Tibial artery (tissue), 4 donors: ENCODE results near the gene CLHC1.
A peak's percentile ranks its signal among the peaks of the same experiment; 100 is the strongest.

Experiments used
- DNase-seq, 2 donors: peaks; one replicate each; pipeline ENCODE4 v3.0.0-alpha.2; 2019
- H3K27ac ChIP-seq, 2 donors: fragments of 200-600 bp; sonication (generic) in 1 of 2; 1 replicate in 1 of 2; 2 replicates in 1 of 2; pipeline ENCODE4 v1.5.1; 2018 to 2019; ENCODE audit warnings: mild to moderate bottlenecking in 1 of 2
- H3K27me3 ChIP-seq, 2 donors: fragments of 200-600 bp; sonication (generic) in 1 of 2; one replicate each; pipeline versions ENCODE4 v1.5.1 to v1.6.0; 2016 to 2019
- H3K36me3 ChIP-seq, 3 donors: fragments of 200-600 bp; sonication (generic) in 2 of 3; one replicate each; pipeline ENCODE4 v1.5.1; 2016 to 2019; ENCODE audit warnings: mild to moderate bottlenecking in 2 of 3
- H3K4me1 ChIP-seq, 4 donors: fragments of 200-600 bp; sonication (generic) in 2 of 4; 1 replicate in 3 of 4; 2 replicates in 1 of 4; pipeline ENCODE4 v1.5.1; 2016 to 2019
- H3K4me3 ChIP-seq, 2 donors: fragments of 200-600 bp; sonication (generic) in 1 of 2; 1 replicate in 1 of 2; 2 replicates in 1 of 2; pipeline ENCODE4 v1.5.1; 2018 to 2019; ENCODE audit warnings: mild to moderate bottlenecking in 2 of 2
- H3K9me3 ChIP-seq, 3 donors: fragments of 200-600 bp; sonication (generic) in 1 of 3; one replicate each; pipeline ENCODE4 v1.5.1; 2016 to 2019
- CTCF ChIP-seq, 2 experiments: fragments of 200-600 bp in 1 of 2; fragments of 450-650 bp in 1 of 2; IDR thresholded peaks; one replicate each; pipeline ENCODE4 v1.5.1; 2017 to 2019; ENCODE audit warnings: antibody characterized with exemption in 2 of 2, mild to moderate bottlenecking in 1 of 2, moderate library complexity in 1 of 2
- intact Hi-C: fragments of 100-400 bp; cut with DNase I; formaldehyde crosslinking; loops from one replicate; pipeline ENCODE4 v1.15.0; 2023; ENCODE audit warnings: low total_unique reads

The CLHC1 gene

GRCh38 chr2:55165626-55166025 lies 66.5 kb downstream of the CLHC1 start:
- H3K27ac ChIP-seq: peak overlapping the region; percentile 18 to 23
- DNase-seq: no peak
- peaks cover 0 to 58% (median 44%) of the 10 kb centered on the region in 4 donors for H3K4me1 ChIP-seq

GRCh38 chr2:55164534-55165480 lies 67.3 kb downstream of the CLHC1 start:
- TF ChIP-seq CTCF (IDR thresholded peaks at IDR 0.05): no peak
- no peaks in the 10 kb centered on the region for H3K36me3 ChIP-seq
- H3K27me3 ChIP-seq: no peaks in the 10 kb centered on the region
- DNase-seq: no peak
- H3K27ac ChIP-seq: peak overlapping the region in 1 of 2 donors; percentile 70
- H3K9me3 ChIP-seq: no peaks in the 10 kb centered on the region
- intact Hi-C loops: loop anchor here (5.0 kb wide), 1 partner anchor 113 kb away; the partner anchor contains the start of gene RTN4
- H3K4me3 ChIP-seq: no peak overlapping the region
- H3K4me1 ChIP-seq: peaks cover 0 to 58% (median 42%) of the 10 kb centered on the region in 4 donors

More at GRCh38 chr2:55165626-55166025, 66.5 kb downstream of the CLHC1 start:
- TF ChIP-seq CTCF (IDR thresholded peaks at IDR 0.05): no peak
- no peaks in the 10 kb centered on the region for H3K9me3 ChIP-seq
- H3K4me3 ChIP-seq: no peak overlapping the region
- no peaks in the 10 kb centered on the region for H3K36me3 ChIP-seq
- intact Hi-C loops: loop anchor here (5.0 kb wide), 1 partner anchor 113 kb away; the partner anchor contains the start of gene RTN4
- no peaks in the 10 kb centered on the region for H3K27me3 ChIP-seq

- H3K27ac ChIP-seq: peak overlapping the region; percentile 39 to 70
- no peaks in the 10 kb centered on the region for H3K36me3 ChIP-seq
Measured at GRCh38 chr2:55163941-55164390, 68.1 kb downstream of the CLHC1 start.

GRCh38 chr2:55163274-55163721 lies 68.8 kb downstream of the CLHC1 start:
- intact Hi-C loops: no loop called here

More at GRCh38 chr2:55163941-55164390, 68.1 kb downstream of the CLHC1 start:
- no peak overlapping the region for H3K4me3 ChIP-seq
- intact Hi-C loops: no loop called here
- H3K4me1 ChIP-seq: peaks cover 4 to 58% (median 44%) of the 10 kb centered on the region in 4 donors
- H3K9me3 ChIP-seq: no peaks in the 10 kb centered on the region
- no peak for TF ChIP-seq CTCF (IDR thresholded peaks at IDR 0.05)
- no peaks in the 10 kb centered on the region for H3K27me3 ChIP-seq
- no peak for DNase-seq

More at GRCh38 chr2:55163274-55163721, 68.8 kb downstream of the CLHC1 start:
- no peak for TF ChIP-seq CTCF (IDR thresholded peaks at IDR 0.05)
- no peaks in the 10 kb centered on the region for H3K27me3 ChIP-seq
- H3K4me1 ChIP-seq: peaks cover 6 to 58% (median 46%) of the 10 kb centered on the region in 4 donors
- no peaks in the 10 kb centered on the region for H3K36me3 ChIP-seq
- peak overlapping the region; percentile 39 to 70 for H3K27ac ChIP-seq
- H3K4me3 ChIP-seq: no peak overlapping the region
- no peaks in the 10 kb centered on the region for H3K9me3 ChIP-seq
- DNase-seq: no peak
